ENCODE results near the gene MAF. TPM values are rescaled to one million over a fixed set of nuclear protein-coding genes. Genes with fewer than 3 reads are reported as not detected.

MAF gene
- total and polyA plus RNA-seq, 2 experiments from 2014 or later, result 31.6 to 85.0 TPM

DNA sequence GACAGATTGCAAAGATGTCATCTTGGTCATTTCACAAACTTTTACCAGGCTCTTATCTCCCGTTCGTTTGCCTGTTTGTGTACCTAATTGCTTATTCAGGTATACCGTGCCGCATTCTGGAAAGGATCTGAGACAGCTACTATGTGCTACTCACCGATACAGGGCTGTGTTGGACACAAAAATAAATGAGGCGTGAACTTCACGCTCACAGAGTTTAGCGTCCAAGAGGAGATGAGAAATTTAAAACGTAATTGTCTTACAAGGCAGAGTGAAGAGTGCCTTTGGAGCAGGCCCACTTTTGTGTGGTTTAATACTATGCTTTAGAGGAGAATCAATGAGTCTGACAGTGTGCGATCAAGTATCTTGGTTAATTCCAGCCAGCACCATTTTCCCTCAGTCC is 26.7 kb downstream of the MAF start:
- H3K79me2 ChIP-seq, result no peaks in the 10 kb centered on the region
- H3K9me3 ChIP-seq (ENCODE audit: low read depth), result no peaks in the 10 kb centered on the region
- 71% methylated on average over 10 of the region's 10 CpGs for WGBS (ENCODE audit: low lambda C conversion rate, missing lambda C conversion rate)
- TF ChIP-seq EZH2 (IDR thresholded peaks at IDR 0.05; ENCODE audit: borderline replicate concordance) (no peak), EZH2phosphoT487 (IDR thresholded peaks at IDR 0.05; ENCODE audit: low read depth, severe bottlenecking, unreplicated experiment) (no peak)
- TF ChIP-seq, protein P1, sequence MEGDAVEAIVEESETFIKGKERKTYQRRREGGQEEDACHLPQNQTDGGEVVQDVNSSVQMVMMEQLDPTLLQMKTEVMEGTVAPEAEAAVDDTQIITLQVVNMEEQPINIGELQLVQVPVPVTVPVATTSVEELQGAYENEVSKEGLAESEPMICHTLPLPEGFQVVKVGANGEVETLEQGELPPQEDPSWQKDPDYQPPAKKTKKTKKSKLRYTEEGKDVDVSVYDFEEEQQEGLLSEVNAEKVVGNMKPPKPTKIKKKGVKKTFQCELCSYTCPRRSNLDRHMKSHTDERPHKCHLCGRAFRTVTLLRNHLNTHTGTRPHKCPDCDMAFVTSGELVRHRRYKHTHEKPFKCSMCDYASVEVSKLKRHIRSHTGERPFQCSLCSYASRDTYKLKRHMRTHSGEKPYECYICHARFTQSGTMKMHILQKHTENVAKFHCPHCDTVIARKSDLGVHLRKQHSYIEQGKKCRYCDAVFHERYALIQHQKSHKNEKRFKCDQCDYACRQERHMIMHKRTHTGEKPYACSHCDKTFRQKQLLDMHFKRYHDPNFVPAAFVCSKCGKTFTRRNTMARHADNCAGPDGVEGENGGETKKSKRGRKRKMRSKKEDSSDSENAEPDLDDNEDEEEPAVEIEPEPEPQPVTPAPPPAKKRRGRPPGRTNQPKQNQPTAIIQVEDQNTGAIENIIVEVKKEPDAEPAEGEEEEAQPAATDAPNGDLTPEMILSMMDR (IDR thresholded peaks at IDR 0.05; ENCODE audit: poor library complexity), result no peak
- no peak overlapping the region for H3K4me2 ChIP-seq
- no peak overlapping the region for H2AFZ ChIP-seq
- no peaks in the 10 kb centered on the region for H4K20me1 ChIP-seq (ENCODE audit: insufficient read depth, poor library complexity, severe bottlenecking)
- H3K4me3 ChIP-seq, result no peak overlapping the region
- H3K9me2 ChIP-seq (replicated peaks; ENCODE audit: insufficient read depth), result no peaks in the 10 kb centered on the region
- DNase-seq (ENCODE audit: low spot score), result no peak
- H3K36me3 ChIP-seq (replicated peaks; ENCODE audit: insufficient read depth, low read depth), result no peaks in the 10 kb centered on the region
- H3K27ac ChIP-seq, result no peak overlapping the region
- H3K27me3 ChIP-seq, result peaks cover 16% of the 10 kb centered on the region
- no peaks in the 10 kb centered on the region for H3K4me1 ChIP-seq (ENCODE audit: insufficient read depth)

DNA sequence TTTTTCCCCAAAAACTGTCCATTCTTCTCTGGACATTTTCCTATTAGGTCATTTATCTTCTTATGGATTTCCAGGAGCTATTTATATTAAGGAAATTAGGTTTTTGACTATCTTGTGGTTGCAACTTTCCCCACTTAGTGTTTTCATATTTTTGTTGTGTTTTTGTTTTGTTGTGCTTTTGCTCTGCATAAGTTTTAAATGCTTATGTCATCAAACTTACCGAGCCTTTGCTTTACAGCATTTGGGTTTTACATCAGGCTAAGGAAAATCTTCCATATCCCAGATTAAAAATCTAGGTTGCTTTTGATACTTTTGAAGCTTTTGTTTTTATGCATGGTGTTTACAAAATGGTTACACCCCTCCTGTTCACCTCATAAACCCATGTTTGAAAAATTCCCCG is 27.5 kb downstream of the MAF start:
- no peaks in the 10 kb centered on the region for H3K9me2 ChIP-seq (replicated peaks; ENCODE audit: insufficient read depth)
- 50% methylated on average over 2 of the region's 2 CpGs for WGBS (ENCODE audit: low lambda C conversion rate, missing lambda C conversion rate)
- TF ChIP-seq, protein P1 (IDR thresholded peaks at IDR 0.05; ENCODE audit: poor library complexity), result no peak
- TF ChIP-seq EZH2phosphoT487 (IDR thresholded peaks at IDR 0.05; ENCODE audit: low read depth, severe bottlenecking, unreplicated experiment) (no peak), EZH2 (IDR thresholded peaks at IDR 0.05; ENCODE audit: borderline replicate concordance) (no peak)
- H3K4me1 ChIP-seq (ENCODE audit: insufficient read depth), result no peaks in the 10 kb centered on the region
- no peaks in the 10 kb centered on the region for H4K20me1 ChIP-seq (ENCODE audit: insufficient read depth, poor library complexity, severe bottlenecking)
- H2AFZ ChIP-seq, result no peak overlapping the region
- no peaks in the 10 kb centered on the region for H3K79me2 ChIP-seq
- no peak for DNase-seq (ENCODE audit: low spot score)
- H3K4me3 ChIP-seq, result no peak overlapping the region
- peaks cover 16% of the 10 kb centered on the region for H3K27me3 ChIP-seq
- H3K36me3 ChIP-seq (replicated peaks; ENCODE audit: insufficient read depth, low read depth), result no peaks in the 10 kb centered on the region
- H3K4me2 ChIP-seq, result no peak overlapping the region
- H3K27ac ChIP-seq, result no peak overlapping the region
- H3K9me3 ChIP-seq (ENCODE audit: low read depth), result no peaks in the 10 kb centered on the region

DNA sequence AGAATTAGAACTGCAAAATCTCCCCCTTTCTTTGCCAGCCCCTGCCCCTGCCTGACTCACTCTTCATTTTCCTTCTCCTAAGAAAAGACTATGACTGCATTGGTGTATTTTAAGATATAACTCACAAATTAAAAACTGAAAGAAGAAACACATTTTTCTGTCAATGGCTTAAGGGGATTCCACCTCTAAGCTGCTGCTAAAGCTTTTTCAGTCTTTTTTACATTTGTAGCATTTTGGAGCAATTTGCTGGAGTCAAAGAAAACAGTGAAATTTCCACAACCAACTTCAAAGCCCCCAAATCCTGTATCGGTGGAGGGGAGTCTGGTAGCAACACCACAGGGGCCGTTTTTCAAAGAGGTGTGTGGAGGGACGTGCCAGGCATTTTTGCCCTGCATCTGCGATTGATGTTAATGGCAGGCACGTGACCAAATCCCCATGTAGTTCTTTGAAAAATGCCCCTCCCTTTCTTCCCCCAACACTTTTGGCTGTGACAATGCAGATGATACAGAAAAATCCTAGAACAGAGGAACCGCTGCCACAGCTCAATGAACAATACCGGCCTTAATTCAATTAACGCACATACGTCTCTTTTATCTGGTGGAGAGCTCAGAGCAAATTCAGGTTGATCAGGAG is 28.5 kb downstream of the MAF start:
- DNase-seq (ENCODE audit: low spot score), result no peak
- H3K4me3 ChIP-seq, result no peak overlapping the region
- no peaks in the 10 kb centered on the region for H3K36me3 ChIP-seq (replicated peaks; ENCODE audit: insufficient read depth, low read depth)
- H4K20me1 ChIP-seq (ENCODE audit: insufficient read depth, poor library complexity, severe bottlenecking), result no peaks in the 10 kb centered on the region
- no peaks in the 10 kb centered on the region for H3K4me1 ChIP-seq (ENCODE audit: insufficient read depth)
- peak overlapping the region; percentile 33 for H3K4me2 ChIP-seq
- H3K27ac ChIP-seq, result no peak overlapping the region
- TF ChIP-seq EZH2 (IDR thresholded peaks at IDR 0.05; ENCODE audit: borderline replicate concordance), result no peak
- TF ChIP-seq EZH2phosphoT487 (IDR thresholded peaks at IDR 0.05; ENCODE audit: low read depth, severe bottlenecking, unreplicated experiment), result no peak
- TF ChIP-seq, protein P1 (IDR thresholded peaks at IDR 0.05; ENCODE audit: poor library complexity), result no peak
- no peaks in the 10 kb centered on the region for H3K9me3 ChIP-seq (ENCODE audit: low read depth)
- H3K79me2 ChIP-seq, result no peaks in the 10 kb centered on the region
- peaks cover 16% of the 10 kb centered on the region for H3K27me3 ChIP-seq
- H3K9me2 ChIP-seq (replicated peaks; ENCODE audit: insufficient read depth), result no peaks in the 10 kb centered on the region
- 43% methylated on average over 9 of the region's 9 CpGs for WGBS (ENCODE audit: low lambda C conversion rate, missing lambda C conversion rate)
- H2AFZ ChIP-seq, result no peak overlapping the region
